AG04450 (cell line): Measurements from ENCODE around the gene XYLT1. TPM values are rescaled to one million over a fixed set of nuclear protein-coding genes. Genes with fewer than 3 reads are reported as not detected.

Experiments
- CTCF ChIA-PET: fragments of 300-600, 350-600 bp; formaldehyde crosslinking; extraction: SDS; loops from one replicate; lab custom pipeline; 2022; ENCODE audit warnings: antibody characterized with exemption, inconsistent platforms; lab: Charles Lee
- POLR2A ChIA-PET: fragments of 350-600 bp; formaldehyde crosslinking; extraction: SDS; loops from one replicate; lab custom pipeline; 2021; ENCODE audit warnings: antibody characterized with exemption, inconsistent platforms; lab: Yijun Ruan, JAX
- DNase-seq: peaks from one replicate; pipeline ENCODE4 v3.0.0-alpha.2; 2011; ENCODE audit warnings: low read depth, low spot score
- H3K27ac ChIP-seq: one replicate; pipeline ENCODE4 v1.5.1; 2012; ENCODE audit warnings: low read depth, low read length, control low read depth
- H3K27me3 ChIP-seq: one replicate; pipeline ENCODE4 v1.6.0; 2012; ENCODE audit warnings: low read length; ENCODE audit not compliant: control insufficient read depth, insufficient read depth
- H3K4me3 ChIP-seq: 2 replicates; pipeline ENCODE4 v1.5.1; 2011; ENCODE audit warnings: mild to moderate bottlenecking, low read depth, low read length, control low read depth
- H3K9me3 ChIP-seq: 2 replicates; pipeline ENCODE4 v1.5.1; 2012; ENCODE audit warnings: low read length; ENCODE audit not compliant: control insufficient read depth, insufficient read depth
- polyA plus RNA-seq: library from polyadenylated mRNA; depleted of rRNA; stranded (reverse); fragments of >200 nt; gene quantifications from 2 replicates; pipeline ENCODE4 v1.2.3, GENCODE V29; 2011
- TF ChIP-seq, protein P1 (sequence below): IDR thresholded peaks from 2 replicates; pipeline ENCODE4 v1.5.1; 2011; ENCODE audit warnings: low read depth, low read length, control low read depth, inconsistent platforms

XYLT1 gene
- polyA plus RNA-seq, 1 experiment = 6.7 TPM

DNA sequence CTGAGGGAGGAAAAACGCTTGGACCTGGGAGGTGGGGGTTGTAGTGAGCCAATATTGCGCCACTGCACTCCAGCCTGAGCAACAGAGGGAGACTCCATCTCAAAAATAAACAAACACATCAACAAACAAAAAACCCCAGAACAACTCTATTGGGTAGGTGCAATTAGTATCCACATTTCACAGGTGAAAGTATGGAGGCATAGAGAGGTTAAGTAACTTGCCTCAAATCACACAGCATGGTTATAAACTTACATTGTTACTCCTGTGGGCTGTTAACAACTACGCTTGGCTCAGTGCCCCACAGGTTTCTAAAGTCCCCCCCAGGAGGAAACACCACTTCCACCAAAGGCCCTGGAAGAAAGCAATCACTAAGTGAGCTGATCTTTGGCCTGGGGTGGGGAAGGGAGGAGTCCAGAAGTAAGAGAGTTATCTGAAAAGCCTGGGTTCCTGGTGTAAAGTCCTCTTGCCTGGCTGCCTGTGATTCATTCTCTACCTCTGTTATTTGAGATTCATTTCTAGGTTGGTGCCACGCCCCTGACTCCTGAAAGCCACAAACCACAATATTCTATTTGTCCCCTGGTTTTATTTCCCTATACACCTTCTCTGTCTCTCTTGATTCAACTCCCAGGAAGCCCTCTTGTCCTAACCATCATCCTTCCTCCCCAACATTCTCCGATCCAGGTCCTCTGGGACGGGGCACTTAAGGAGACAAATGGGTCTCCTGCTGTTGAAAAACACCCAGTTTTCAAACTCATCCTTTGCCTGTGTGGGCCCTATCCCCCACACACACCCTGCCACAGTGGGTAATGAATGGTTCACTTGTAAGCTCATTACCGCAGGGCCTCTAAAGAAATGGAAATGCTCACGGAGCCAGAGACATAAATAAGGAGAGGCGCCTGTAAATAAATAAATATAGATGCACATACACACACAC lies 195.4 kb downstream of the XYLT1 start:
- ChIA-PET CTCF (interaction anchor here (1.7 kb wide), 2 partner anchors 192 to 194 kb away, joined by 4 to 5 read pairs; no protein-coding TSS in a partner anchor), POLR2A (interaction anchor here (0.5 kb wide), 1 partner anchor 1515 kb away, joined by 3 read pairs; no protein-coding TSS in a partner anchor)
- Histone ChIP-seq H3K27me3 (no peaks in the 10 kb centered on the region), H3K4me3 (no peak overlapping the region), H3K27ac (no peak overlapping the region), H3K9me3 (no peaks in the 10 kb centered on the region)
- TF ChIP-seq, protein P1, sequence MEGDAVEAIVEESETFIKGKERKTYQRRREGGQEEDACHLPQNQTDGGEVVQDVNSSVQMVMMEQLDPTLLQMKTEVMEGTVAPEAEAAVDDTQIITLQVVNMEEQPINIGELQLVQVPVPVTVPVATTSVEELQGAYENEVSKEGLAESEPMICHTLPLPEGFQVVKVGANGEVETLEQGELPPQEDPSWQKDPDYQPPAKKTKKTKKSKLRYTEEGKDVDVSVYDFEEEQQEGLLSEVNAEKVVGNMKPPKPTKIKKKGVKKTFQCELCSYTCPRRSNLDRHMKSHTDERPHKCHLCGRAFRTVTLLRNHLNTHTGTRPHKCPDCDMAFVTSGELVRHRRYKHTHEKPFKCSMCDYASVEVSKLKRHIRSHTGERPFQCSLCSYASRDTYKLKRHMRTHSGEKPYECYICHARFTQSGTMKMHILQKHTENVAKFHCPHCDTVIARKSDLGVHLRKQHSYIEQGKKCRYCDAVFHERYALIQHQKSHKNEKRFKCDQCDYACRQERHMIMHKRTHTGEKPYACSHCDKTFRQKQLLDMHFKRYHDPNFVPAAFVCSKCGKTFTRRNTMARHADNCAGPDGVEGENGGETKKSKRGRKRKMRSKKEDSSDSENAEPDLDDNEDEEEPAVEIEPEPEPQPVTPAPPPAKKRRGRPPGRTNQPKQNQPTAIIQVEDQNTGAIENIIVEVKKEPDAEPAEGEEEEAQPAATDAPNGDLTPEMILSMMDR = no peak
- no peak for DNase-seq

DNA sequence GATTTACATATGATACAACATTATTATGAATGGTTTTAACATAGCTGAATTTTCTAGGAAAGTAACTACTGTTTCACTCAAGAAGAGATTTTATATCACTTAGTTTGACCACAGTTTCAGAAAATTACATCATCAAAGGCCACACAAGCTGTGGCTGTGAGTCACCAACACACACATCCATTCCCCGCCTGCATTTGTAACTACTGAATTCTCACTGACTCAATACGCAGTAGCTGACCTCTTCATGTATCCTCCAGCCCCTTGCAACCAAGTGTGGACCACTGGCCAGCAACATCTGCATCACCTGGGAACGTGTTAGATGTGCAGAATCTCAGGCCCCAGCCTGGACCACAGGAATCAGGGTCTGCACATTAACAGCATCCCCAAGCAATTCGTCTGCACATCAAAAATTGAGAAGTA lies 197.6 kb downstream of the XYLT1 start:
- TF ChIP-seq, protein P1 = no peak
- H3K4me3 ChIP-seq = no peak overlapping the region
- H3K27me3 ChIP-seq = no peaks in the 10 kb centered on the region
- H3K27ac ChIP-seq = peak overlapping the region; percentile 11
- CTCF ChIA-PET = interaction anchor here (0.8 kb wide), 1 partner anchor 195 kb away, joined by 3 read pairs; no protein-coding TSS in a partner anchor
- peak; percentile 76 for DNase-seq
- POLR2A ChIA-PET = interaction anchor here (1.0 kb wide), 1 partner anchor 91 kb away, joined by 3 read pairs; no protein-coding TSS in a partner anchor
- H3K9me3 ChIP-seq = no peaks in the 10 kb centered on the region

DNA sequence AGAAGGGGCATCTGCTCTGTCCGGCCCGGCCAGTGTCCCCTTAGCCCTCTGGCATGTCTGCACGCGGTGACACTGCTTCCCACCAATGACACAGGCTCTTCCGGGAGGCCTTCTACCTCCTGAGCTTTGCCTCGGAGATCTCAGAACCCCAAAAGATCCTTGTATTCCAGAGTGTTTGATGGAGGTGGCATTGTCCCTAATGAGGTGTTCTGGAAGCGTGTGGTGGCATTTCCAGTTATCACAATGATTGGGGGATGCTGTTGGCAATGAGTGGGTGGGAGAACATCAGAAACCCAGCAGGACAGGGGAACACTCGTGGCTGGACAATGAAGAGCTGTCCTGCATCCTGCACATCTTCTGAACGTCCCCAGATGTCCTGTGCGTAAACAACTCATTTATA lies 198.0 kb downstream of the XYLT1 start:
- CTCF ChIA-PET = interaction anchor here (0.8 kb wide), 1 partner anchor 195 kb away, joined by 3 read pairs; no protein-coding TSS in a partner anchor
- Histone ChIP-seq H3K27ac (peak overlapping the region; percentile 21), H3K9me3 (no peaks in the 10 kb centered on the region), H3K4me3 (no peak overlapping the region), H3K27me3 (no peaks in the 10 kb centered on the region)
- TF ChIP-seq, protein P1 = no peak
- POLR2A ChIA-PET = interaction anchor here (1.0 kb wide), 1 partner anchor 91 kb away, joined by 3 read pairs; no protein-coding TSS in a partner anchor
- no peak for DNase-seq

DNA sequence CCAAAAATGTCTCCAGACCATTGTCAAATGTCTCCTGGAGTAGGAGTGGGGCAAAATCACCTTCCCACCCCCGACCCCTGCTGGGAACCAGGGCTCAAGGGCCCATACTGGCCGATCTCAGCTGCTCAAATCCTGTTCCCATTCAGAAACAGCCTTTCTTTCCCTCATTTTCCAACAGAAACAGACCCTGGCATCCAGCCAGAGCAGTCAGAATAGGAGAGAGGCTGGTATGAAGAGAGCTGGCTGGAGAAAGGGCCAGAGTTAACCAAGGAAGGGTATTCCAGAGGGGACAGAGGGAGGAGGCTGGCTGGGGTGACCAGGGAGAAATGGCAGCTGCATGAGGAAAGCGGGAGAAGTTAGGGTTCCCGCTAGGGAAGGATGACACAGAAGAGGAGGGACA lies 199.1 kb downstream of the XYLT1 start:
- Histone ChIP-seq H3K27me3 (no peaks in the 10 kb centered on the region), H3K27ac (no peak overlapping the region), H3K9me3 (no peaks in the 10 kb centered on the region), H3K4me3 (no peak overlapping the region)
- no peak for DNase-seq
- TF ChIP-seq, protein P1 = no peak
- ChIA-PET CTCF (no interaction called here), POLR2A (interaction anchor here (0.7 kb wide), 1 partner anchor 37 kb away, joined by 8 read pairs; no protein-coding TSS in a partner anchor)
